Measurements from ENCODE around the gene VEGFA. TPM values are rescaled to one million over a fixed set of nuclear protein-coding genes. Genes with fewer than 3 reads are reported as not detected.

VEGFA gene
- total RNA-seq, 6 experiments from 2014 or later = 26.0 to 37.4 (median 28.3) TPM

GRCh38 chr6:43800298-43800623 lies 30.2 kb downstream of the VEGFA start:
- H3K4me1 Mint-ChIP-seq (ENCODE audit: low read depth) = peaks cover 30% of the 10 kb centered on the region
- H3K9me3 Mint-ChIP-seq = no peaks in the 10 kb centered on the region
- H3K4me3 Mint-ChIP-seq = no peak overlapping the region
- H3K27me3 Mint-ChIP-seq (ENCODE audit: insufficient read depth) = no peaks in the 10 kb centered on the region; the same call in 1 of the 2 replicates
- DNase-seq = no peak
- TF ChIP-seq CTCF (IDR thresholded peaks at IDR 0.05) = no peak
- no peak overlapping the region for H3K27ac Mint-ChIP-seq
- H3K36me3 Mint-ChIP-seq (ENCODE audit: low read depth) = no peaks in the 10 kb centered on the region

GRCh38 chr6:43800746-43801494 lies 30.9 kb downstream of the VEGFA start:
- no peaks in the 10 kb centered on the region; the same call in 1 of the 2 replicates for H3K27me3 Mint-ChIP-seq (ENCODE audit: insufficient read depth)
- no peaks in the 10 kb centered on the region for H3K36me3 Mint-ChIP-seq (ENCODE audit: low read depth)
- peaks cover 30% of the 10 kb centered on the region for H3K4me1 Mint-ChIP-seq (ENCODE audit: low read depth)
- H3K4me3 Mint-ChIP-seq = no peak overlapping the region
- no peak overlapping the region for H3K27ac Mint-ChIP-seq
- no peaks in the 10 kb centered on the region for H3K9me3 Mint-ChIP-seq
- peak; percentile 60 for TF ChIP-seq CTCF (IDR thresholded peaks at IDR 0.05)
- no peak for DNase-seq

- Mint-ChIP-seq H3K4me1 (ENCODE audit: low read depth) (peaks cover 35% of the 10 kb centered on the region), H3K4me3 (no peak overlapping the region), H3K36me3 (ENCODE audit: low read depth) (no peaks in the 10 kb centered on the region), H3K27ac (no peak overlapping the region), H3K27me3 (ENCODE audit: insufficient read depth) (no peaks in the 10 kb centered on the region; the same call in 1 of the 2 replicates), H3K9me3 (no peaks in the 10 kb centered on the region)
- peak; percentile 35; the same call in 1 of the 2 replicates for TF ChIP-seq CTCF (IDR thresholded peaks at IDR 0.05)
- DNase-seq = no peak
Observed at GRCh38 chr6:43801495-43802181, 31.6 kb downstream of the VEGFA start.

GRCh38 chr6:43803055-43803782 lies 33.2 kb downstream of the VEGFA start:
- H3K27ac Mint-ChIP-seq = no peak overlapping the region
- no peak for TF ChIP-seq CTCF (IDR thresholded peaks at IDR 0.05)
- no peak for DNase-seq
- H3K9me3 Mint-ChIP-seq = no peaks in the 10 kb centered on the region
- peaks cover 1% of the 10 kb centered on the region for H3K27me3 Mint-ChIP-seq (ENCODE audit: insufficient read depth)
- H3K4me1 Mint-ChIP-seq (ENCODE audit: low read depth) = peaks cover 33% of the 10 kb centered on the region
- H3K4me3 Mint-ChIP-seq = no peak overlapping the region
- no peaks in the 10 kb centered on the region for H3K36me3 Mint-ChIP-seq (ENCODE audit: low read depth)

GRCh38 chr6:43803783-43804549 lies 34.0 kb downstream of the VEGFA start:
- peak; percentile 11 for DNase-seq
- Mint-ChIP-seq H3K36me3 (ENCODE audit: low read depth) (no peaks in the 10 kb centered on the region), H3K27me3 (ENCODE audit: insufficient read depth) (peaks cover 1% of the 10 kb centered on the region), H3K9me3 (no peaks in the 10 kb centered on the region), H3K4me1 (ENCODE audit: low read depth) (peaks cover 26% of the 10 kb centered on the region), H3K27ac (no peak overlapping the region), H3K4me3 (no peak overlapping the region)
- TF ChIP-seq CTCF (IDR thresholded peaks at IDR 0.05) = no peak
